NCI-H510A (cell line): ENCODE measurements around the gene FEM1B.
"Not testable (repeated sequence)": the region's sequence is repeated elsewhere in the genome, so short reads cannot be mapped to it uniquely, and the experiment has no call there.

Source experiments
- DNase-seq: peaks from one replicate; lab custom pipeline; 2025; lab: John Stamatoyannopoulos, UW

The FEM1B gene

DNA sequence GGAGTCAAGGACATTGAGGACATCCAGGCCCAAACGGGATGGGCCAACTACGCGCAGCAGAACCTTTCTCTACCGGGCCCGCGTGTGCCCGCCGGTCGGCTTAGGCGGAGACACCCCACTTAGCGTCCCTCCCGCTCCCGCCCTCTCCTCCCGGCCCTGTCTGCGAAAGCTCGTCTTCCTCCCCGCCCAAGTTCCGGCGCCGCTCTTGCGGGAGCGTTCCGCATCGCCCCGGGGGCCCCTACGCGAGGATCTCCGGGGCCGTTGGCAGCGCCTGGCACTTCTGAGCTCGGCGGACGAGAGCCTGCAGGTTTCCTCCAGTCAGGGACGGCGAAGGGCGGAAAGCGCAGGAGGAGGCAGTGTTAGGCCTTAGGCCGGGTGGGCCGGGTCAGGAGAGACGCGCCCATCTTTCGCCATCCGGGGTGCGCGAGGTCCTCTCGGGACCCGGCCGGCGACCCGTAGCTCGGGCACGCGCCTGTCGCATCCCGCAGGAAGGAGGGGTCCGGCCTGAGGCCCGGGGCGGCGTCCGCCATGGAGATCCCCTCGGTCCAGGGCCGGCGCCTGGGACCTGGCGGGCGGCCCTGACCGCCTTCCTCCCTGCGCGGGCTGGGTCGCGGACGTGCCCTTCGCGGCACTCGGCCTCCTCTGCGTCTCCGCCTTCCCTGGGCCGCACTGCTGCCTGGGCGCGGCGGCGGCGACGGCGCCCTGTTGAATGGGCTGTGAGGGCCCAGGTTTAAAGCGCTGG is at the start of gene FEM1B:
FEM1B (plus strand) TSS at position 143 of the 742 bp plus-strand sequence. CDS start 673 bp downstream, outside the sequence.
- peak; percentile 68 for DNase-seq

- no peak for DNase-seq
Observed at GRCh38 chr15:68228143-68228970, 49.2 kb upstream of the FEM1B start.

DNA sequence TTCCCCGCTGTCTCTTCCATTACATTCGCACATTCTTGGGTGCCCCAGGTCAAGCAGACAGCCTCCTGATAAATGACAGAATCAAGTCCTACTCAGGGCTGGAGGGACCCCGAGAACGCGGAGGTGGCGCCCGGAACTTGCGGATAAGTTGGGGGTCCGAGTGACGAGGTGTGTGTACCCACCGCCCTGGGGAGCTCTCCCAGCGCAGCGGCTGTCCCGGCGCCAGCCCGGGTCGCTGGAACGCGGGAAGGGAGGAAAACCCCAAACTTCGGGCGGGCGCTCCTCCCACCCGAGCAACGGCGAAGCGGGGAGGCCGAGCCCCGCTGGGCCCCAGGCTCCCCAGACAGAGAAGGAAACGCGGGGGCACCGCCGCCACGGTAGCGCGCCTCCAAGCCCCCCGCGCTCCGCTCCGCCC is 48.6 kb upstream of the FEM1B start:
- no peak for DNase-seq

- DNase-seq = peak; percentile 65
Observed at GRCh38 chr15:68229386-68230156, 48.0 kb upstream of the FEM1B start, which contains the start of gene CLN6. Gene CLN6, minus strand, starts transcription at chr15:68229728. Its CDS starts 144 bp downstream, at chr15:68229584.

- DNase-seq = no peak
Observed at GRCh38 chr15:68230157-68231100, 47.1 kb upstream of the FEM1B start.

- no peak for DNase-seq
Observed at GRCh38 chr15:68231102-68231818, 46.3 kb upstream of the FEM1B start.

DNA sequence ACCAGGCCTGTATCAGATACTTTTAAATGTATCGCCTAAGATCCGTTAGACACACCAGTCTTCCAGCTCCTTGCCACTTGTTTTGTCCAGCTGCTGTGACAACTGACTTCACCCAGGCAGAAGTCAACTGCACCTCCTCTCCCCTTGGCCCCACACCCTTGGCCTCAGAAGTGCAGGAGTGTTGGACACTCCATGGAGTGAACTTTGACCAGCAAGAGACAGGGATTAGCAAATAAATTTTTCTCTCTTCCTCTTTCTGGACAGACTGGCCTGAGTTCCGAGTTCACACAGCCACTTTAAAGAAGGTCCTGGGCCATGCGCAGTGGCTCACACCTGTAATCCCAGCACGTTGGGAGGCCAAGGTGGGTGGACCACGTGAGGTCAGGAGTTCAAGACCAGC is 45.1 kb upstream of the FEM1B start:
- DNase-seq = no peak

DNA sequence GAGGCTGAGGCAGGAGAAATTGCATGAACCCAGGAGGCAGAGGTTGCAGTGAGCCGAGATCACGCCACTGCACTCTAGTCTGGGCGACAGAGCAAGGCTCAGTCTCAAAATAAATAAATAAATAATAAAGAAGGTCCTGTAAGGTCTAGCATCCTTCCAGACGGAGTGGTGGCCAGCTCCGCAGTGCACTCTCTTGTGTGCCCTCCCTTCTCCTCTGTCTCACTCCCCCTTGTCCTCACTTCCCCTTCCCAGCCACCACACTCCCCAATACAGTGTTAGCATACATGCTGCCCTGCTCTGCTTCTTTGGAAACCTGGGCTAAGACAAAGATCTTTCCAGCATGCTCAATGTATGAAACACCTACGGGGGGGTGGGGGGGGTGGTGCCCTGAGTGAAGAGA is 44.6 kb upstream of the FEM1B start:
- no peak for DNase-seq

DNA sequence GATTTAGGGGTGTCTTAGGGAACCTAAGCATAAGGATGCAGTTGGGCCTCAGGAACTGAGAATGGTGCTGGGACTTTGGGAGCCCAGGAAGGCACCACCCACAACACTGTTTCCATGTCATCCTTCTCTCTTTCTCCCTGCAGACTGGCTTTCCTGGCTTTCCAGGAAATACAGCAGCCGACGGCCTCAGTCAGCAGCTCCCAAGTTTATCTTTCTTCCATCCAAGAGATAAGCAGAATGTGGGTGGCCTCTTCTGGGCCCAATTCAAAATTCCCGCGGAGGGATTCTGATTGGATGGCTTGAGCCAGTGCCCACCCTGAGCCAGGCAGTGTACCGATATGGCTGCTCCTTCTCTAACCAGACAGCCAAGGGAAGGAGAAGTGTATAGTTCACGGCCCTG is 43.5 kb upstream of the FEM1B start:
- DNase-seq = no peak

DNA sequence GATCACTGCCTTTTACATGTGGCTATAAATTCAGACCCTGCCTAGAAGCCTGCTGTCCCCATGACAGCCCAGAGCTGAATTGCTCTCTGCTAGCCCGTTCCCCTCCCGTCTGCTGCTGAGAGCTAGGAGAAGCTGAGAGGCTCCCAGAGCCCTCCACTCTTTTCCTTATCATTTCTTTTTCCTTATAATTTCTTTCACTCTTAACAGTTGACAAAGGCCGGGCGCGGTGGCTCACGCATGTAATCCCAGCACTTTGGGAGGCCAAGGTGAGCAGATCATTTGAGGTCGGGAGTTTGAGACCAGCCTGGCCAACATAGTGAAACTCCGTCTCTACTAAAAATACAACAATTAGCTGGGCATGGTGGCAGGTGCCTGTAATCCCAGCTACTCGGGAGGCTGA is 43.0 kb upstream of the FEM1B start:
- not testable (repeated sequence) for DNase-seq

DNA sequence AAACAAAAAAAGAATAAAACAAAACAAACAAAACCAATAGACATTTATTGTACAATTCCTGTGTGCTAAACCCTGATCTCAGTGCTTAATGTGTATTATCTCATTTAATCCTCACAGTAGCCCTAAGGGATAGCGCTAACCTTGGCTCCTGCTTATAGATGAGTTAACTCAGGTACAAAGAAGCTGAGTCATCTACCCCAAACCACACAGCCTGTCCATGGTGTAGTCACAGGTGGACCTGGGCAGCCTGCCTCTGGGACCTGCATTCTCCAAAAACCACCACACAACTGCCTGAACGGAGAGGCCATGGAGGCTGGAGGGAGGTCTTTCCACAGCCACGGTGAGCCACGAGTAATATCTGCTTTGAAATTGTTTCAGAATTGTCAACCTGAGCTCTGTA is 42.5 kb upstream of the FEM1B start:
- no peak for DNase-seq

- DNase-seq = no peak
Observed at GRCh38 chr15:68239025-68239424, 38.5 kb upstream of the FEM1B start.

DNA sequence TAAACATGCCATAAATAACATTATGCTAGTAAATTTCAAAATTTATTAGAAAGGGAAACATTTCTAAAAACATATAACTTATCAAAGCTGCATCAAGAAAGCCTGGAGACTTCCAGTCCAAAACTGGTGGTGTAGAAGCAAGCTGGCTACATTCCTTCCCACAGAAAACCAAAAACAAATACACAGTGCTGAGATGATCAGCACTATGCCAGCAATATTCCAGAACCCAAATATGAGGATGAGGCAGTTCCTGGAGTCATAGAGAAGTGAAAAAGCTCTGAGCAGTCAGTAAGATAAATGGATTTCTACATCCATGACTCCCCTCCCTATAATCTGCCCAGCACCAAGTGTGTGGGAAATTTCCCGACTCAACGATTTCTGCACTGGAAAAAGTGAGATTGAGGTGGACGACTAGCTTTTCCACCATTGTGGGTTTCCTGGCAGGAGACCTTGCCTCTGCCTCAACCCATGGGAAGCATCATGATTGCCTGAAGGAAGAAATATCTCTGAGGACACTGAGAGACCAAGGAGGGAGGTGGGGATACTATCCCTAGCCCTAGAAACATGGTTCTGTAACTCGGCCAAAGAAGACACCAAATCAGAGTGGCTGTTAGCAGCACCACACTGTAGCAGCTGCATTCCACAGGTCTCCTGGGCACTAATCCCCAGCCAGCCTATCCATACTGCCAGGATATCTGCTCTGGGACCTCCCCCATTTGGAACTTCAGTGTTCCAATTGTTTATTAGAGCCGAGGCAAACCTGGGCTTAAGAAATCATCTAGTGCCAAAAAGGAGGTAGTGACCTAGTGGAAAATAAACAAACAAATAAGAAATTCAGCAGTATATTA is 36.2 kb upstream of the FEM1B start:
- no peak for DNase-seq

- DNase-seq = no peak
Observed at GRCh38 chr15:68244235-68244634, 33.3 kb upstream of the FEM1B start.

DNA sequence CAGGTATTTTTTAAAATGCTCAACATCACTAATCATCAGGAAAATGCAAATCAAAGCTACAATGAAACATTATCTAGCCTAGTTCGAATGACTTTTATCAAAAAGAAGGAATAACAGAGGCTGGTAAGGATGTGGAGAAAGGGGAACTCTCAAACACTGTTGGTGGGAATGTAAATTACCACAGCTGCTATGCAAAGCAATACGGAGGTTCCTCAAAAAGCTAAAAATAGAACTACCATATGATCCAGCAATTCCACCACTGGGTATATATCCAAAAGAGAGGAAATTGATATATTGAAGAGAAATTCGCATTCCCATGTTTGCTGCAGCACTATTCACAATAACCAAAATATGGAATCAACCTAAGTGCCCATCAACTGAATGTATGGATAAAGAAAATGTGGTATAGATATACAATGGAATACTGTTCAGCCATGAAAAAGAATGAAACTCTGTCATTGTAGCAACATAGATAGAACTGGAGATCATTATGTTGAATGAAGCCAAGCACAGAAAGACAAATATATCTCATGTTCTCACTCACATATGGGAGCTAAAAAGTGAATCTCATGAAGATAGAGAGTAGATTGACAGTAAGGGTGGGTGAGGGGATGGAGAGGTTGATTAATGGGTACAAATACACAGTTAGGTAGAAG is 28.4 kb upstream of the FEM1B start:
- no peak for DNase-seq

GRCh38 chr15:68252925-68253534 is 24.5 kb upstream of the FEM1B start:
- DNase-seq = peak; percentile 29

DNA sequence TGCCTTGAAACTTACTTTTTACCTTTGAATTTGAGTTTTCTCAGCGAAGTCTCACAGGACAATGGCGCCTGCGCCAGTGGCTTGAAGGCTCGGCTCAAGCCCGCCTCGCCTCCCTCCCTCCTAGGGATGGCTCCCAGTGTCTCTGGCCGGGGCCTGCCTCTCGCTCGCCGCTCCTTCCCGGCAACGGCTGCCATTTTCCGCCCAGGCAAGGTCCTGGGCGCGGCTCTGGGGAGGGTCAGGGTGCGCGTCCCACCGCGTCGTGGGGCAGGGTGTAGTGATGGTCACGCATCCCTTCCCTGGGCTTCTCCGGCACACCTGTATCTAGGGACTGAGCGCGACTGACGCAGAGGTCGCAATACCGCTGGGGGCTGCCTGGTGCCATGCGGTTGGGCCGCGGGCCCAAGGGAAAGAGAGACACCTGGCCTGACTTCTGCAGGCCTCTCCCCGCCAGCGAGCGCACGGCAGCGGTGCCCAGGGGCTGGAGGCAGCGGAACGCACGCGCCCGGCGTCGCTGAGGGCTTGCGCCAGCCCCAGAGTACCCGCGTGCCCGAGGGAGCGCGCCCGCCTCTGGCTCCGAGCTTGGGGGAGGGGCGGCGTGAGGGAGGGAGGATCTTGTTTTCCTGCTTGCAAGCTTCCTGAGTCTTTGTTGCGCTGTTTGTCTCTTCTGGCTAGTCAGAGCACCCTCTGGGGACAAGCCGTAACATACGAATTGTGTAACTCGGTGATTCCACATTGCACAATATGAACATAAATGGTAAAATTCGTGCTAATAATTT is 20.7 kb upstream of the FEM1B start:
- DNase-seq = peak; percentile 66

DNA sequence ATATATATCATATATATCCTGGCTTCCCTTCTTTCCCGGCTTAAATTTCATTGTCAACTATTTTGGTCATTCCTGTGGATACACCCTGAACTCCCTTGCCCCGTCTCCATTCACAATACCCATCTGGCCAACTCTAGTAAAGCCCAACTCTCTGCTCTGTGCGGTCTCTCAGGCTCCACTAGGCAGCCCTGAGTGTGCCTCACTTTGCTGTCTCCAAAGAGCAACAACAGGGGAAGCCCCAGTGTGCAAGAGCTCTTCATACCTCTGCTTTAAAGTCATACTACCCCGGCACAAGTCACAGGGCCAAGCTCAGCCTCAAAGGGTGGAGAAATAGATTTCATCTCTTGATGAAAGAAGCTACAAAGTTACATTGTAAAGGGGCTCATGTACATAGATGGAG is 18.9 kb upstream of the FEM1B start:
- no peak for DNase-seq
